SK-N-SH (cell line): ENCODE measurements around the gene LRRC70. TPM values are rescaled to one million over a fixed set of nuclear protein-coding genes. Genes with fewer than 3 reads are reported as not detected.

Experiments
- CTCF ChIA-PET: fragments of 300-600, 350-600 bp; formaldehyde crosslinking; extraction: SDS; loops from one replicate; lab custom pipeline; 2021; lab: Yijun Ruan, JAX
- POLR2A ChIA-PET: fragments of 350-600 bp; sonication (Branson Sonifier 250); formaldehyde crosslinking; extraction: SDS; loops from one replicate; lab custom pipeline; 2020; ENCODE audit warnings: antibody characterized with exemption, inconsistent platforms; lab: Yijun Ruan, JAX
- DNase-seq: peaks from one replicate; pipeline ENCODE4 v3.0.0; 2012
- H2AFZ ChIP-seq: fragments of 200-600 bp; sonication (generic); 2 replicates; pipeline ENCODE4 v1.8.1; 2016; ENCODE audit warnings: antibody characterized with exemption, mild to moderate bottlenecking, low read depth
- H3F3A ChIP-seq: fragments of 200-600 bp; sonication (generic); replicated peaks from 2 replicates; pipeline ENCODE3; 2016; ENCODE audit warnings: antibody characterized with exemption, mild to moderate bottlenecking; ENCODE audit not compliant: insufficient read depth
- H3K27ac ChIP-seq, 2 experiments: fragments of 200-500 bp in 1 of 2; fragments of 200-600 bp in 1 of 2; sonication (Bioruptor generic) in 1 of 2; sonication (generic), shearing (Covaris generic) in 1 of 2; 2 replicates each; pipeline versions ENCODE4 v1.5.1 to v1.6.1; 2014 to 2016; ENCODE audit warnings: low read depth in 2 of 2, inconsistent platforms in 1 of 2, low read length in 1 of 2, mild to moderate bottlenecking in 1 of 2, mixed read lengths in 1 of 2
- H3K27me3 ChIP-seq: fragments of 200-600 bp; sonication (generic), shearing (Covaris generic); 2 replicates; pipeline ENCODE4 v1.6.1; 2016; ENCODE audit warnings: mixed run types; ENCODE audit not compliant: insufficient read depth
- H3K36me3 ChIP-seq, 2 experiments: fragments of 200-500 bp in 1 of 2; fragments of 200-600 bp in 1 of 2; sonication (Bioruptor generic) in 1 of 2; sonication (generic) in 1 of 2; replicated peaks in 1 of 2; 2 replicates each; pipeline versions ENCODE3 to v1.5.1; 2014 to 2016; ENCODE audit warnings: low read length in 1 of 2, mild to moderate bottlenecking in 1 of 2; ENCODE audit not compliant: insufficient read depth in 2 of 2, control insufficient read depth in 1 of 2
- H3K4me1 ChIP-seq, 2 experiments: fragments of 200-500 bp in 1 of 2; fragments of 200-600 bp in 1 of 2; sonication (Bioruptor generic) in 1 of 2; sonication (generic), shearing (Covaris generic) in 1 of 2; 2 replicates each; pipeline versions ENCODE4 v1.5.1 to v1.6.1; 2014 to 2016; ENCODE audit warnings: low read depth in 1 of 2, low read length in 1 of 2, mixed run types in 1 of 2; ENCODE audit not compliant: insufficient read depth in 2 of 2, control insufficient read depth in 1 of 2
- H3K4me2 ChIP-seq: fragments of 200-600 bp; sonication (generic), shearing (Covaris generic); 2 replicates; pipeline ENCODE4 v1.6.1; 2017; ENCODE audit warnings: mixed run types
- H3K4me3 ChIP-seq, 2 experiments: fragments of 200-500 bp in 1 of 2; fragments of 200-600 bp in 1 of 2; sonication (Bioruptor generic) in 1 of 2; sonication (generic), shearing (Covaris generic) in 1 of 2; 2 replicates each; pipeline versions ENCODE4 v1.5.1 to v1.8.1; 2014 to 2016; ENCODE audit warnings: low read depth in 2 of 2, inconsistent platforms in 1 of 2, low read length in 1 of 2, mild to moderate bottlenecking in 1 of 2, mixed read lengths in 1 of 2, moderate library complexity in 1 of 2
- H3K79me2 ChIP-seq: fragments of 200-600 bp; sonication (generic); 2 replicates; pipeline ENCODE4 v1.8.1; 2017; ENCODE audit warnings: mild to moderate bottlenecking; ENCODE audit not compliant: insufficient read depth
- H3K9ac ChIP-seq: fragments of 200-600 bp; sonication (generic); 2 replicates; pipeline ENCODE4 v1.6.1; 2017; ENCODE audit warnings: mixed run types
- H3K9me2 ChIP-seq: fragments of 200-600 bp; sonication (generic); 2 replicates; pipeline ENCODE4 v1.6.1; 2017; ENCODE audit warnings: mixed run types
- H3K9me3 ChIP-seq: fragments of 200-600 bp; sonication (generic); 2 replicates; pipeline ENCODE4 v1.6.1; 2017; ENCODE audit warnings: mixed run types, mild to moderate bottlenecking, moderate library complexity
- H4K20me1 ChIP-seq: fragments of 200-600 bp; sonication (generic); 2 replicates; pipeline ENCODE4 v1.6.1; 2017; ENCODE audit warnings: mild to moderate bottlenecking, mixed run types; ENCODE audit not compliant: insufficient read depth
- CTCF ChIP-seq: fragments of 200-600 bp; sonication (generic); IDR thresholded peaks from 2 replicates; pipeline ENCODE4 v1.6.1; 2017; ENCODE audit warnings: antibody characterized with exemption, mild to moderate bottlenecking, moderate library complexity
- ELF1 ChIP-seq: IDR thresholded peaks from 2 replicates; pipeline ENCODE4 v1.4.0; 2012
- EZH2phosphoT487 ChIP-seq: fragments of 200-600 bp; sonication (generic); IDR thresholded peaks from 2 replicates; pipeline ENCODE4 v1.6.1; 2017; ENCODE audit warnings: low read depth, mixed run types, mild to moderate bottlenecking, antibody characterized with exemption, moderate library complexity, borderline replicate concordance
- MAX ChIP-seq: IDR thresholded peaks from 2 replicates; pipeline ENCODE4 v1.4.0; 2012; ENCODE audit warnings: low read depth
- MEF2A ChIP-seq: IDR thresholded peaks from 2 replicates; pipeline ENCODE4 v1.4.0; 2012; ENCODE audit warnings: low read depth, borderline replicate concordance
- NFIC ChIP-seq: IDR thresholded peaks from 2 replicates; pipeline ENCODE4 v1.4.0; 2012; ENCODE audit warnings: borderline replicate concordance
- PBX3 ChIP-seq: IDR thresholded peaks from 2 replicates; pipeline ENCODE4; 2012
- POLR2AphosphoS5 ChIP-seq: IDR thresholded peaks from 2 replicates; pipeline ENCODE4 v1.6.1; 2012; ENCODE audit warnings: low read depth, low read length
- RAD21 ChIP-seq: IDR thresholded peaks from 2 replicates; pipeline ENCODE4 v1.6.1; 2012; ENCODE audit warnings: mild to moderate bottlenecking, low read length
- RFX5 ChIP-seq: IDR thresholded peaks from 2 replicates; pipeline ENCODE4 v1.6.1; 2012; ENCODE audit warnings: mild to moderate bottlenecking, improper control_type of control experiment, low read length
- RXRA ChIP-seq: IDR thresholded peaks from 2 replicates; pipeline ENCODE4 v1.4.0; 2012; ENCODE audit warnings: low read depth, mild to moderate bottlenecking, borderline replicate concordance
- SIN3A ChIP-seq: IDR thresholded peaks from 2 replicates; pipeline ENCODE4 v1.6.1; 2012; ENCODE audit warnings: low read depth, mild to moderate bottlenecking, low read length, moderate library complexity, borderline replicate concordance
- USF2 ChIP-seq: fragments of 150-350 bp; IDR thresholded peaks from 2 replicates; pipeline ENCODE4 v1.6.1; 2017; ENCODE audit warnings: antibody characterized with exemption, low read length, low read depth, borderline replicate concordance
- YY1 ChIP-seq: IDR thresholded peaks from 2 replicates; pipeline ENCODE4 v1.4.0; 2012; ENCODE audit warnings: low read depth, mild to moderate bottlenecking
- ZBTB33 ChIP-seq: IDR thresholded peaks from 2 replicates; pipeline ENCODE4 v1.4.0; 2012; ENCODE audit warnings: low read depth, borderline replicate concordance
- WGBS: methylation state at CpG from one replicate; pipeline ENCODE4 v1.1.6; 2017; ENCODE audit warnings: low lambda C conversion rate; 5-methylcytosine and 5-hydroxymethylcytosine counted together
- polyA plus RNA-seq, 3 experiments: library from polyadenylated mRNA; depleted of rRNA; stranded (reverse); fragments of >200 nt; gene quantifications; 2 replicates each; pipeline ENCODE4 v1.2.3, GENCODE V29; 2012

Gene LRRC70
- polyA plus RNA-seq, 1 of the 3 experiments (the other 2 are of a cell fraction), result 0.08 TPM

GRCh38 chr5:62577488-62577887 is 1.1 kb upstream of the LRRC70 start:
- DNase-seq, result no peak
- no peak overlapping the region for H3K4me3 ChIP-seq
- H3K79me2 ChIP-seq, result no peaks in the 10 kb centered on the region
- no peak overlapping the region for H2AFZ ChIP-seq
- no peaks in the 10 kb centered on the region for H4K20me1 ChIP-seq
- H3K27me3 ChIP-seq, result no peaks in the 10 kb centered on the region
- no peaks in the 10 kb centered on the region for H3K9me2 ChIP-seq
- TF ChIP-seq CTCF (no peak), PBX3 (no peak), ZBTB33 (no peak), USF2 (no peak), EZH2phosphoT487 (no peak), POLR2AphosphoS5 (no peak), RAD21 (no peak), RFX5 (no peak)
- peaks cover 0 to 17% of the 10 kb centered on the region in 2 experiments; a peak in 2 of 4 replicates for H3K4me1 ChIP-seq
- peaks cover 14 to 17% of the 10 kb centered on the region in 2 experiments for H3K36me3 ChIP-seq
- POLR2A ChIA-PET, result no interaction called here
- H3K9ac ChIP-seq, result no peak overlapping the region
- no peaks in the 10 kb centered on the region for H3K9me3 ChIP-seq
- H3F3A ChIP-seq, result no peaks in the 10 kb centered on the region
- no peak overlapping the region for H3K4me2 ChIP-seq
- 93% methylated on average over 1 of the region's 1 CpG for WGBS
- no peak overlapping the region for H3K27ac ChIP-seq
- CTCF ChIA-PET, result interaction anchor here (1.0 kb wide), 1 partner anchor 134 kb away, joined by 3 read pairs; no protein-coding TSS in a partner anchor

GRCh38 chr5:62579761-62580160 is 1.1 kb downstream of the LRRC70 start:
- no peak overlapping the region for H3K4me3 ChIP-seq
- CTCF ChIA-PET, result no interaction called here
- peaks cover 0 to 12% of the 10 kb centered on the region in 2 experiments; a peak in 2 of 4 replicates for H3K4me1 ChIP-seq
- TF ChIP-seq YY1 (no peak), ZBTB33 (no peak), NFIC (no peak), RXRA (no peak), MAX (no peak), CTCF (no peak), EZH2phosphoT487 (no peak), RAD21 (no peak), SIN3A (no peak), ELF1 (no peak), MEF2A (no peak)

More at GRCh38 chr5:62579761-62580160, 1.1 kb downstream of the LRRC70 start:
- no peaks in the 10 kb centered on the region for H4K20me1 ChIP-seq
- H3K79me2 ChIP-seq, result no peaks in the 10 kb centered on the region
- no peak overlapping the region for H3K27ac ChIP-seq
- WGBS, result 95% methylated on average over 5 of the region's 5 CpGs
- H3K4me2 ChIP-seq, result no peak overlapping the region
- peaks cover 14 to 17% of the 10 kb centered on the region in 2 experiments for H3K36me3 ChIP-seq
- POLR2A ChIA-PET, result no interaction called here
- no peaks in the 10 kb centered on the region for H3K27me3 ChIP-seq
- DNase-seq, result no peak
- H3K9me3 ChIP-seq, result no peaks in the 10 kb centered on the region
- peaks cover 5% of the 10 kb centered on the region for H3F3A ChIP-seq
- no peak overlapping the region for H3K9ac ChIP-seq
- no peak overlapping the region for H2AFZ ChIP-seq
- no peaks in the 10 kb centered on the region for H3K9me2 ChIP-seq
